GM21619 (cell line): Measurements from ENCODE around the gene NEGR1.

Experiments
- ATAC-seq: cut with Tn5 transposase; IDR thresholded peaks from one replicate; pipeline ENCODE4 v1.9.1; 2021; ENCODE audit not compliant: unreplicated experiment

The NEGR1 gene

GRCh38 chr1:71869326-71869725 lies 413.0 kb downstream of the NEGR1 start:
- ATAC-seq = no peak

GRCh38 chr1:71862756-71863155 lies 419.6 kb downstream of the NEGR1 start:
- ATAC-seq = no peak

- no peak for ATAC-seq
Observed at GRCh38 chr1:71861022-71861421, 421.3 kb downstream of the NEGR1 start.

- no peak for ATAC-seq
Observed at GRCh38 chr1:71859806-71860205, 422.5 kb downstream of the NEGR1 start.

- no peak for ATAC-seq
Observed at GRCh38 chr1:71857862-71858261, 424.5 kb downstream of the NEGR1 start.

- ATAC-seq = no peak
Observed at GRCh38 chr1:71853360-71853759, 429.0 kb downstream of the NEGR1 start.

GRCh38 chr1:71850936-71851335 lies 431.4 kb downstream of the NEGR1 start:
- no peak for ATAC-seq

GRCh38 chr1:71850515-71850914 lies 431.8 kb downstream of the NEGR1 start:
- ATAC-seq = no peak

GRCh38 chr1:71843012-71843411 lies 439.3 kb downstream of the NEGR1 start:
- ATAC-seq = no peak

- ATAC-seq = no peak
Observed at GRCh38 chr1:71839876-71840275, 442.5 kb downstream of the NEGR1 start.

- no peak for ATAC-seq
Observed at GRCh38 chr1:71836904-71837303, 445.4 kb downstream of the NEGR1 start.

GRCh38 chr1:71835442-71835813 lies 446.9 kb downstream of the NEGR1 start:
- ATAC-seq = peak; percentile 82

- peak; percentile 9 for ATAC-seq
Observed at GRCh38 chr1:71834601-71835441, 447.5 kb downstream of the NEGR1 start.

GRCh38 chr1:71831646-71832045 lies 450.7 kb downstream of the NEGR1 start:
- no peak for ATAC-seq

- ATAC-seq = no peak
Observed at GRCh38 chr1:71829346-71829745, 453.0 kb downstream of the NEGR1 start.

- no peak for ATAC-seq
Observed at GRCh38 chr1:71828431-71829012, 453.8 kb downstream of the NEGR1 start.

- ATAC-seq = no peak
Observed at GRCh38 chr1:71823708-71824305, 458.5 kb downstream of the NEGR1 start.

GRCh38 chr1:71817028-71817427 lies 465.3 kb downstream of the NEGR1 start:
- no peak for ATAC-seq

GRCh38 chr1:71809085-71809484 lies 473.3 kb downstream of the NEGR1 start:
- ATAC-seq = no peak

- no peak for ATAC-seq
Observed at GRCh38 chr1:71804140-71804539, 478.2 kb downstream of the NEGR1 start.

GRCh38 chr1:71796006-71796405 lies 486.3 kb downstream of the NEGR1 start:
- ATAC-seq = no peak

- no peak for ATAC-seq
Observed at GRCh38 chr1:71792264-71792663, 490.1 kb downstream of the NEGR1 start.
